HG02798 (cell line): Measurements from ENCODE around the gene C1orf50.
"Not testable (repeated sequence)": the region's sequence is repeated elsewhere in the genome, so short reads cannot be mapped to it uniquely, and the experiment has no call there.

Experiments
- ATAC-seq: cut with Tn5 transposase; IDR thresholded peaks from one replicate; pipeline ENCODE4 v1.9.1; 2021; ENCODE audit warnings: mild to moderate bottlenecking; ENCODE audit not compliant: unreplicated experiment, poor library complexity

The C1orf50 gene

GRCh38 chr1:42793824-42794223 lies 26.8 kb downstream of the C1orf50 start:
- ATAC-seq: no peak

DNA sequence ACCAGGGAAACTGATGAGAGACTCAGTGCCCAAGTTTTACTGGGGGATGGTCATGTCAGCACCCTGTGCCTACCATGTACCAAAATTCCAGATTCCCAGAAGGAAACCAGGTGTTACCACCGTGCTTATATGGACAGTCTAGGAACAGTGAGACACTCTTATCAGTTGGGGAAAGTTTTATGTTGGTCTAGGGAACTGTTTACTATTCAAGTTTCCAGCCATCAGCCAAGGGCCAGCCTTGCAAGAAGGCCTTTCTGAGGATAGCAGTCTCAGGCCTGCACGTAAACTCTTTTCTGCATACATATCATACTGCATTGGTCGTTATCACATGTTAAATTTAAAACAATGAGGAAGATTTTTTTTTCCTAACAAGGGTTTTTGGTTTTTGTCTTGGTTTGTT lies 30.4 kb downstream of the C1orf50 start:
- no peak for ATAC-seq

DNA sequence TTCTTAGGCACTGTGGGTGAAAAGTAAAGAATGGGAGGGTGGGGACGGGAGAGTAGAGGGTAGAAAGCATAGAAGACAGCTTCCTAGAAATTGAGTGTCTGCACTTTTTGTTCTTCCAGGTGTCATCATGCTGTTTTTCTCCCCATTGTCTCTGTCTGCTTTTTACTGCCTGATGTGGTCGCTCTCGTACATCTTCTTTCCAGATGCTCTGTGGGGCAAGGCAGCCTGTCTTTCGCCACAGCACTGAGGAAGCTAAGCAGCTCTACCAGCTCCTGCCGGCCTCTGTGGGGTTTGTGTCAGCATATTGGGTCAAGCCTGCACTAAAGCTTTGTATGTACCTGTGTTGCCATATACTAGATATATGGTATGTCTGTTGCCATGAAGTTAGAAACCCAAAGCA lies 30.9 kb downstream of the C1orf50 start:
- no peak for ATAC-seq

- no peak for ATAC-seq
These were observed 34.9 kb downstream of the C1orf50 start for GRCh38 chr1:42801832-42802473.

DNA sequence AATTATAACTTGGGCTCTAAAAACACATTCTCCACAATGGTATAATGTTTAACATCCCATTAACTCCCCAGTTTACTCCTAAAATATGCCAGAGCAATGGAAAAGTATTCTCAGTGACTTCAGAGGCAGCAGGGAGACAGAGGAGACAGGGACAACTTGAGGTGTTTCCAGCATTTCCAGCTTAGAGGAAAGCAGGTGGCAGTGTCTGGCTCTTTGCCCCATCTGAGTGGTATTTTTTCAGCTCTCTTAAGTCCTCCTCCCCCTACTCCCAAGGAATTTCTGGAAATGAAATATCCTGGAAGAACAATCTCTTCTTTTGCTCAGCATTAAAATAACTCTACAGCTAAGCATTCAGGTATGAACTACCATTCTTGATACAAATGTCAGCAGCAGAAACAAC lies 39.1 kb downstream of the C1orf50 start:
- ATAC-seq: no peak

DNA sequence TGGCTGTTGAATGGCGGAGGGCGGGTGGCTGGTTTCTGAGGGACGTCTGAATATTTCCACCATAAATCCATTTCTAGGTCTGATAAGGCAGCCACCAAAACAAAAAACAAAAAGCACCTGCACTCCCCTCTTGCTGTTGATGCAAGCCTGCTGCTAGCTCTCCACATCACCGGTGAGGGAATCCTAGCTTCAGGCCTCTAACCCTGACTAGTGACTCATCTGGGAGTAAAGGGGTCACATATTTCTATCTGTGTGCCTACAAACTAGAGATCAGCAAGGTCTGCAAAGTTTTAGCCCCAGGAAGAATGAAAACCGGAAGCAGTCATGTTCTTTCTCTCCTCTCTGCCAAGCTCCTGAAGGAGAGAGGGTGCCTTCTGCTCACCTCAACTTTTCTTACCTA lies 39.5 kb downstream of the C1orf50 start:
- ATAC-seq: no peak

DNA sequence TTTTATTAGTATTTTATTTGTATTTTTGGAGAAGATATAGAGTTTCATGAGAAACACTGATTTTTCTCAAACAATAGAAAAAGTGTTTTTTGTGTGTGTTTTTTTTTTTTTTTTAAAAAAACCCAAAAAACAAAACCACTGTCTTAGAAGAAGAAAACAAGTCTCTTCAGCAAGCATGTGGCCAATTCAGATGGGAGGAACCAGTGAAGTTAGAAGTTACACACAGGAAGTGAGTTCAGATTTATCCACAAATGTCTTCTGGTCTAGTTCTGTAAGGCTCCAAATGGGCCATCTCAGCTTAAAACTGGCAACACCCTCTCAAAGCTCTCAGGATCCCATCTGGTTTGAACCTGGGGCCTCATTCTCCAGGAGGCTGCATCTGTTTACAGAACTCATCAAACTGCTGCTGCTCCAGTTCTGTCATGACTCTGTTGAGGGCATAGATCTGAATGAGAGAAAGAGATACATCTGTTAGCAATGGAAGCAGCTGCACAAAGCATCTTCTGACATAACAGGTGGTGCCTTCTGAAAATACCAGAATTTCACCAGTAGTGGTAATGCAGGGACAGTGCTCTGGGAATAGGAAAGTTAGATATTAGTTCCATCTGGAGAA lies 40.1 kb downstream of the C1orf50 start:
- ATAC-seq: no peak

- ATAC-seq: not testable (repeated sequence)
These were observed 47.8 kb downstream of the C1orf50 start for GRCh38 chr1:42814815-42815214.

- no peak for ATAC-seq
These were observed 49.0 kb downstream of the C1orf50 start for GRCh38 chr1:42815941-42816584.

GRCh38 chr1:42816585-42817439 lies 49.8 kb downstream of the C1orf50 start, which contains the start of the genes ERMAP and SVBP:
ERMAP (plus strand) TSS chr1:42817122; CDS start chr1:42830449, 13,327 bp downstream.
SVBP (minus strand) TSS chr1:42817397; CDS start chr1:42816544, 853 bp downstream.
- peak; percentile 94 for ATAC-seq

DNA sequence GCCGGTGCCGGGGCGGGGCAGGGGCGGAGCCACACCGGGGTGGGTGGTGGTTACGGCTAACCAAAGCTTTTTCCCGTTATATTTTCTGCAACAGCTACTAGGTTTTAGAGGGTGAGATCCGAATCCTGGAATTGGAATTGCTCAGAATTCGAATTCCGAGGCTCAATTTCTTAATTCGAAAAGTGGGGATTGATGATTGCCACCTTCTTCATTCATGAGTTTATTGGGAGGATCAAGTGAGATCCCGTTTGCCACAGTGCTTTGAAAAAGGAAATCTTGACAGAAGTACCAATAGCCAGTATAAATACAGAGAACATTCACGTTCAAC lies 50.4 kb downstream of the C1orf50 start:
- no peak for ATAC-seq

DNA sequence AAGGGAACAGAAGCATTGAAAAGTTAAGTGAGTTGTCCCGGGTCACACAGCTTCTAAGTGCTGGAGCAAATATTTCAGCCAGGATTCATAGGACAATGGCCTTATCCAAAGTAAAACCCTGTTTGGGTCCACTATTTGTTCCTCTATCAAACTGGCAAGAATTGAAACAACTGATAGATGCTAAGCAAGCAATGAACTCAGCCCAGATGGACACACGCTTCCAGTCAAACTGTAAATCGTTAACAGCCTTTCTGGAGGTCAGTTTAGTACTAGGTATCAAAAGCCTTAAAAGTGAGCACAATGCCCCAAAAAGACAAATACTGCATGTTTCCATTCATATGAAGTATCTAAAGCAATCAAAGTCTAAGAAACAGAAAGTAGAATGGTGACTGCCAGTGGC lies 50.9 kb downstream of the C1orf50 start:
- no peak for ATAC-seq

DNA sequence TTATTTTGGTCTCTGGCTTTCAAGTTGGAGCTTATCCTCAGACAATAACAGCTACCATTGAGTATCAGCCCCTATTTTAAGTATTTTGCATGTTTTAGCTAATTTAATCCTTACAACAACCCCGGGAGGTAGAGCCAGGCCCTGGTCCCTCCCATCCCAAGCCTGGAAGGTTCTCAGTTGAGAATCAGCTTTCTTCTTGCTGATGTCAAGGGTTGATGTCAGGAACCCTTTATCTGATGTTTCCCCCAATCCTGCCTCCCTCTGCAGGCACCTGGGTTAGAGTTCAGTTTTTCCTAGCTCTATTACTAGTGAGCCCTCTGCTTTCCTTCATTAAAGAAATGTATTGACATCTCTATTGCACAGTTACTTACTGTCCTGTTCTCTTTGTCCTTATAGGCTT lies 53.8 kb downstream of the C1orf50 start:
- no peak for ATAC-seq

GRCh38 chr1:42821690-42822089 lies 54.6 kb downstream of the C1orf50 start:
- ATAC-seq: no peak

GRCh38 chr1:42822800-42823392 lies 55.8 kb downstream of the C1orf50 start:
- ATAC-seq: no peak

DNA sequence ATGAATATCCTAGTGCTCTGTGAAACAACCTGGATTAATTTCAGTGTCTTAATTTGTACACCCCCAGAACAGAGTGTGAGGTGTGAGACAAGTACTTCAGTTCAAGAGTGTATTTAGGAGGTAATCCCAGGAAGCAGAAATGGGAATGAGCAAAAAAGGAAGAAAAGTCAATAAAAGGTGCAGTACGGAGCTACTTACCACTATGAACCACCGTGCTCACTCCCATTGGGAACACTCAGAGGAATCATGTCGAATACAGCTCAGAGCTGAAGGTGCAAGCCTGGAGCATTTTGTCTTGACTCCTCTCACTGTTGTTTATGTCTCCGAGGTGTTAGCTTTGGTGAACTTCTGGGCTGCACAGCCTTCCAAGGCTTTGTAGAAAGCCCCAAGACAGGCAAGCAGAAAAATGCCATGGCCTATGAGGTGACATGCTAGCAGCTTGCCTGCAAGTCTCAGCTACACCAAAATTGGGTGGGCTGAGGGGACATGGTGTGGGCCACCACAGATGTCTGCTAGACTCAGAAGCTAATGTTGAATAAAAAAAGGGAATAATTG lies 57.5 kb downstream of the C1orf50 start:
- ATAC-seq: no peak

- ATAC-seq: no peak
These were observed 58.2 kb downstream of the C1orf50 start for GRCh38 chr1:42825036-42825851.
